GM12873 (cell line): ENCODE data around the gene RABAC1.

Experiments used
- CTCF ChIP-seq: IDR thresholded peaks from 2 replicates; pipeline ENCODE4 v1.5.1; 2012; ENCODE audit warnings: low read depth, mild to moderate bottlenecking, moderate library complexity, low read length, control low read depth; ENCODE audit not compliant: insufficient read depth; ENCODE audit errors: missing control alignments

Gene RABAC1

GRCh38 chr19:41993612-41994483 is 34.7 kb upstream of the RABAC1 start, which contains the start of gene ATP1A3:
ATP1A3 (minus strand) TSS chr19:41994230; CDS start chr19:41994076, 154 bp downstream.
- TF ChIP-seq CTCF, result no peak

- no peak for TF ChIP-seq CTCF
These were observed 31.9 kb upstream of the RABAC1 start for GRCh38 chr19:41991025-41991424.

- no peak for TF ChIP-seq CTCF
These were observed 31.5 kb upstream of the RABAC1 start for GRCh38 chr19:41990615-41991014.

- no peak for TF ChIP-seq CTCF
These were observed 30.9 kb upstream of the RABAC1 start for GRCh38 chr19:41990028-41990427.

- no peak for TF ChIP-seq CTCF
These were observed 29.8 kb upstream of the RABAC1 start for GRCh38 chr19:41988947-41989346.

- TF ChIP-seq CTCF, result no peak
These were observed 28.2 kb upstream of the RABAC1 start for GRCh38 chr19:41987141-41987860.

- no peak for TF ChIP-seq CTCF
These were observed 25.8 kb upstream of the RABAC1 start for GRCh38 chr19:41984961-41985360.
